ENCODE data around the gene C22orf15.

DNA sequence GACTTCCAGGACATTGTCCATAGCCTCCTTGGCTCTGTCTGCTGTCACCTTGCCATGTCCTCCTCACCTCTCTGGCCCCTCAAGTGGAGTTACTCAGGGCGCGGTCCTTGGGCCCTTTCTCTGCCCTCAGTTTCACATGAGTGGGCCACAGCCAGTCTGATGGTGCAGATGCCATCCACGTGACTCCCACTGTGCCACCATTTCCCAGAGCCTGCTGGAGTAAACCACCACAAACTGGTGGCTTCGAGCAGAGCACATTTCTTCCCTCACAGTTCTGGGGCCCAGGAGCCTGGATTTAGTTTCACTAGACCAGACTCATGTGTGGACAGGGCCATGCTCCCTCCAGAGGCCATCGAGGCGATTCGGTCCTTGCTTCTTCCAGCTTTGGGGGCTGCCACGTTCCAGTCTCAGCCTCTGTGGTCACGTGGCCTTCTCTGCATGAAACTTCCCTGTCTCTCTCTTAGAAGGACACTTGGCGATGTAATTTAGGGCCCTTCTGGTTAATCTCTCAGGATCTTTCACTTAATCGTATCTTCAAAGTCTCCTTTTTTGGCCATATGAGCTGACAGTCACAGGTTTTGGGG is 38.5 kb downstream of the C22orf15 start:
- TF ChIP-seq, protein P1, sequence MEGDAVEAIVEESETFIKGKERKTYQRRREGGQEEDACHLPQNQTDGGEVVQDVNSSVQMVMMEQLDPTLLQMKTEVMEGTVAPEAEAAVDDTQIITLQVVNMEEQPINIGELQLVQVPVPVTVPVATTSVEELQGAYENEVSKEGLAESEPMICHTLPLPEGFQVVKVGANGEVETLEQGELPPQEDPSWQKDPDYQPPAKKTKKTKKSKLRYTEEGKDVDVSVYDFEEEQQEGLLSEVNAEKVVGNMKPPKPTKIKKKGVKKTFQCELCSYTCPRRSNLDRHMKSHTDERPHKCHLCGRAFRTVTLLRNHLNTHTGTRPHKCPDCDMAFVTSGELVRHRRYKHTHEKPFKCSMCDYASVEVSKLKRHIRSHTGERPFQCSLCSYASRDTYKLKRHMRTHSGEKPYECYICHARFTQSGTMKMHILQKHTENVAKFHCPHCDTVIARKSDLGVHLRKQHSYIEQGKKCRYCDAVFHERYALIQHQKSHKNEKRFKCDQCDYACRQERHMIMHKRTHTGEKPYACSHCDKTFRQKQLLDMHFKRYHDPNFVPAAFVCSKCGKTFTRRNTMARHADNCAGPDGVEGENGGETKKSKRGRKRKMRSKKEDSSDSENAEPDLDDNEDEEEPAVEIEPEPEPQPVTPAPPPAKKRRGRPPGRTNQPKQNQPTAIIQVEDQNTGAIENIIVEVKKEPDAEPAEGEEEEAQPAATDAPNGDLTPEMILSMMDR (IDR thresholded peaks at IDR 0.05), result no peak
- TF ChIP-seq POLR2A (IDR thresholded peaks at IDR 0.05), result no peak

Measured in sigmoid colon (tissue), 3 donors.